HepG2 (cell line): Measurements from ENCODE around the gene FRMD4B. TPM values are rescaled to one million over a fixed set of nuclear protein-coding genes. Genes with fewer than 3 reads are reported as not detected.

ENCODE experiments used
- ATAC-seq: fragments of 200-7000 bp; cut with Tn5 transposase; 3 replicates; pipeline ENCODE4 v1.9.1; 2020; ENCODE audit warnings: mild to moderate bottlenecking, moderate library complexity
- BruUV-seq: library from RNA; stranded (reverse); fragments of 400-500 nt; replicated peaks from 2 replicates; lab custom pipeline; 2021; lab: Mats Ljungman, UMichigan
- CTCF ChIA-PET: fragments of 300-600 bp; formaldehyde crosslinking; extraction: SDS; loops from one replicate; lab custom pipeline; 2021; ENCODE audit warnings: low total read pairs, inconsistent platforms, low intra/inter-chr PET ratio; lab: Yijun Ruan, JAX
- POLR2A ChIA-PET: fragments of 350-600 bp; sonication (Branson Sonifier 250); formaldehyde crosslinking; loops from one replicate; lab custom pipeline; 2020; ENCODE audit warnings: antibody characterized with exemption, inconsistent platforms; lab: Yijun Ruan, JAX
- DNase-seq: peaks from one replicate; pipeline ENCODE4 v3.0.0-alpha.2; 2015; ENCODE audit warnings: low spot score
- FAIRE-seq: peaks from 3 replicates; lab custom pipeline; 2011; peaks lifted over from hg19 to GRCh38; lab: Jason Lieb, UNC
- H2AFZ ChIP-seq: one replicate; pipeline ENCODE4 v1.6.1; 2011; ENCODE audit warnings: low read length, inconsistent platforms
- H3K27ac ChIP-seq: fragments of 300-600 bp; 3 replicates; pipeline ENCODE4 v1.8.0; 2011; ENCODE audit warnings: mixed run types, mild to moderate bottlenecking, mixed read lengths, low read length, inconsistent platforms; ENCODE audit not compliant: insufficient read depth; ENCODE audit errors: extremely low read length
- H3K27me3 ChIP-seq, 2 experiments: fragments of 200-600 bp in 1 of 2; 2 replicates in 1 of 2; 3 replicates in 1 of 2; pipeline versions ENCODE4 v1.6.0 to v1.8.0; 2011; ENCODE audit warnings: low read length in 2 of 2, mild to moderate bottlenecking in 2 of 2, moderate library complexity in 2 of 2, inconsistent platforms in 1 of 2; ENCODE audit not compliant: insufficient read depth in 2 of 2, control insufficient read depth in 1 of 2
- H3K36me3 ChIP-seq, 2 experiments: fragments of 200-600 bp in 1 of 2; replicated peaks in 1 of 2; 2 replicates in 1 of 2; 3 replicates in 1 of 2; pipeline versions ENCODE4 v1.5.1 to v1.8.0; 2011; ENCODE audit warnings: low read length in 2 of 2, inconsistent platforms in 1 of 2; ENCODE audit not compliant: insufficient read depth in 2 of 2, control insufficient read depth in 1 of 2
- H3K4me1 ChIP-seq: 2 replicates; pipeline ENCODE4 v1.5.1; 2012; ENCODE audit warnings: low read length, inconsistent platforms; ENCODE audit not compliant: insufficient read depth
- H3K4me2 ChIP-seq: 2 replicates; pipeline ENCODE4 v1.6.0; 2011; ENCODE audit warnings: low read depth, low read length, inconsistent platforms
- H3K4me3 ChIP-seq, 3 experiments: fragments of 200-600 bp in 1 of 3; sonication (generic), shearing (Covaris generic) in 1 of 3; replicated peaks in 1 of 3; 2 replicates each; pipeline ENCODE4 v1.5.1; 2011 to 2016; ENCODE audit warnings: low read length in 3 of 3, inconsistent platforms in 2 of 3, low read depth in 2 of 3, mild to moderate bottlenecking in 2 of 3, control low read depth in 1 of 3, mixed read lengths in 1 of 3; ENCODE audit not compliant: insufficient read depth in 1 of 3
- H3K79me2 ChIP-seq: one replicate; pipeline ENCODE4 v1.6.1; 2011; ENCODE audit warnings: low read length, inconsistent platforms; ENCODE audit not compliant: insufficient read depth
- H3K9ac ChIP-seq: 2 replicates; pipeline ENCODE4 v1.6.0; 2011; ENCODE audit warnings: mild to moderate bottlenecking, low read depth, low read length, inconsistent platforms; ENCODE audit not compliant: insufficient read depth
- H3K9me3 ChIP-seq: 2 replicates; pipeline ENCODE4 v1.5.1; 2012; ENCODE audit warnings: mild to moderate bottlenecking, low read length
- H4K20me1 ChIP-seq: 2 replicates; pipeline ENCODE4 v1.6.0; 2011; ENCODE audit warnings: inconsistent platforms, mild to moderate bottlenecking, low read length, moderate library complexity; ENCODE audit not compliant: insufficient read depth
- ARID3A ChIP-seq: IDR thresholded peaks from 2 replicates; pipeline ENCODE4 v1.6.1; 2012; ENCODE audit warnings: low read depth, low read length, improper control_type of control experiment
- ARNT ChIP-seq: fragments of 450-650 bp; IDR thresholded peaks from 2 replicates; pipeline ENCODE4 v1.6.1; 2017
- KDM2A ChIP-seq: sonication (generic); formaldehyde crosslinking; IDR thresholded peaks from 2 replicates; pipeline ENCODE4 v1.4.0; 2020; ENCODE audit warnings: low read depth, missing genetic modification reagents, borderline replicate concordance
- SATB2 ChIP-seq: sonication (generic); formaldehyde crosslinking; IDR thresholded peaks from 2 replicates; pipeline ENCODE4 v1.5.0; 2020; ENCODE audit warnings: missing genetic modification reagents
- SRSF4 ChIP-seq: fragments of 200-400 bp; formaldehyde crosslinking; IDR thresholded peaks from one replicate; pipeline ENCODE4 v1.6.1; 2018; ENCODE audit warnings: mild to moderate bottlenecking, low read depth, low read length, moderate library complexity; ENCODE audit not compliant: poor library complexity, severe bottlenecking
- TRIM24 ChIP-seq: sonication (generic); formaldehyde crosslinking; IDR thresholded peaks from 2 replicates; pipeline ENCODE4 v1.8.0; 2022; ENCODE audit warnings: mild to moderate bottlenecking, missing genetic modification reagents
- ZNF639 ChIP-seq: conservative IDR thresholded peaks from 2 replicates; pipeline ENCODE4 v1.6.1; 2018; ENCODE audit warnings: missing genetic modification reagents
- ZNF670 ChIP-seq: sonication (generic); formaldehyde crosslinking; IDR thresholded peaks from 2 replicates; pipeline ENCODE4 v1.8.0; 2022; ENCODE audit warnings: mild to moderate bottlenecking, missing genetic modification reagents, borderline replicate concordance
- ZNF879 ChIP-seq: sonication (generic); formaldehyde crosslinking; IDR thresholded peaks from 2 replicates; pipeline ENCODE4 v1.8.1; 2023; ENCODE audit warnings: missing genetic modification reagents
- WGBS: methylation state at CpG from one replicate; pipeline ENCODE4 v1.1.6; 2017; ENCODE audit warnings: low lambda C conversion rate; 5-methylcytosine and 5-hydroxymethylcytosine counted together
- in situ Hi-C: cut with HindIII; loops from 2 replicates; pipeline ENCODE4 v1.10.0; 2017; ENCODE audit warnings: low pct_unique_long_range_greater_than_20kb; ENCODE audit not compliant: extremely low pct_ligation_motif_present
- intact Hi-C: fragments of 100-400 bp; cut with micrococcal nuclease; formaldehyde crosslinking; loops from one replicate; pipeline ENCODE4 v1.10.0; 2022; ENCODE audit not compliant: unreplicated experiment
- polyA plus RNA-seq, 8 experiments: library from polyadenylated mRNA; depleted of rRNA in 3 of 8; stranded (reverse) in 7 of 8; unstranded in 1 of 8; fragments of >200 nt; fragmentation: Illumina TruSeq in 4 of 8; extraction: Trizol in 4 of 8; gene quantifications; 2 replicates each; pipeline versions ENCODE4 v1.2.1 to v1.2.3, GENCODE V29; 2011 to 2016; ENCODE audit warnings: low read depth in 4 of 8, missing spikeins in 1 of 8, mixed read lengths in 1 of 8; ENCODE audit not compliant: insufficient read depth in 1 of 8
- total RNA-seq, 5 experiments: library from RNA; depleted of rRNA; stranded (reverse); fragments of >200 nt; fragmentation: Illumina TruSeq; extraction: Trizol; gene quantifications; 2 replicates each; pipeline ENCODE4 v1.2.3, GENCODE V29; 2016; ENCODE audit warnings: low read depth in 1 of 5
- TF ChIP-seq, protein P1 (sequence below): sonication (generic); formaldehyde crosslinking; IDR thresholded peaks from 2 replicates; pipeline ENCODE4 v1.4.0; 2020; ENCODE audit warnings: low read depth, mild to moderate bottlenecking, missing genetic modification reagents
- TF ChIP-seq, protein P2 (sequence below): sonication (generic); formaldehyde crosslinking; conservative IDR thresholded peaks from 2 replicates; pipeline ENCODE4 v1.4.0; 2020; ENCODE audit warnings: missing genetic modification reagents
- TF ChIP-seq, protein P3 (sequence below): IDR thresholded peaks from 2 replicates; pipeline ENCODE4 v1.6.1; 2018; ENCODE audit warnings: missing genetic modification reagents

FRMD4B gene
- total and polyA plus RNA-seq, 2 of the 13 experiments (the other 11 are each of a cell fraction or from before 2014, with no cell fraction given): 3.0 to 3.3 TPM

DNA sequence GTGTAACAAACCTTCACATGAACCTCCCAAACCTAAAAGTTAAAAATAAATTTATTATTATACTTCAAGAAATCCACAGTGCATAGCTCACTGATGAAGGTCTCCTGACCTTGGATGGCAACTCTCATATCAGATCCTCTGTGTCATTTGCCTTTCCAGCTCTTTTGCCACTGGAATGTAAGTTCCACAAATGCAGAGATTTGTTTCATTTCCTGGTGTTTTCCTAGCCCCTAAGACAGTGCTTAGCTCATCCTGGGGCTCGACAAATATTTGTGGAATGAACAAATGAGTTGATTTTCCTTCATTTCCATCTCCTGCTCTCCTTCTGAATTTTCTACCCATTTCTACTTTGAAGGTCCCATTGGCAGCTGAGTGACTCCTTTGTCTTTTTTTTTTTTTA, 56.0 kb downstream of the FRMD4B start:
- Histone ChIP-seq H3K4me1 (no peaks in the 10 kb centered on the region), H3K79me2 (no peaks in the 10 kb centered on the region), H3K9ac (no peak overlapping the region), H3K9me3 (no peaks in the 10 kb centered on the region), H3K4me2 (no peak overlapping the region), H3K27ac (no peak overlapping the region), H2AFZ (no peak overlapping the region), H3K36me3 (no peaks in the 10 kb centered on the region), H3K4me3 (no peak overlapping the region), H4K20me1 (no peaks in the 10 kb centered on the region), H3K27me3 (no peaks in the 10 kb centered on the region)
- no TSS peak for BruUV-seq
- ChIA-PET CTCF (no interaction called here), POLR2A (no interaction called here)
- in situ Hi-C loops: no loop called here
- ATAC-seq: no peak
- no peak for FAIRE-seq
- TF ChIP-seq, protein P1, sequence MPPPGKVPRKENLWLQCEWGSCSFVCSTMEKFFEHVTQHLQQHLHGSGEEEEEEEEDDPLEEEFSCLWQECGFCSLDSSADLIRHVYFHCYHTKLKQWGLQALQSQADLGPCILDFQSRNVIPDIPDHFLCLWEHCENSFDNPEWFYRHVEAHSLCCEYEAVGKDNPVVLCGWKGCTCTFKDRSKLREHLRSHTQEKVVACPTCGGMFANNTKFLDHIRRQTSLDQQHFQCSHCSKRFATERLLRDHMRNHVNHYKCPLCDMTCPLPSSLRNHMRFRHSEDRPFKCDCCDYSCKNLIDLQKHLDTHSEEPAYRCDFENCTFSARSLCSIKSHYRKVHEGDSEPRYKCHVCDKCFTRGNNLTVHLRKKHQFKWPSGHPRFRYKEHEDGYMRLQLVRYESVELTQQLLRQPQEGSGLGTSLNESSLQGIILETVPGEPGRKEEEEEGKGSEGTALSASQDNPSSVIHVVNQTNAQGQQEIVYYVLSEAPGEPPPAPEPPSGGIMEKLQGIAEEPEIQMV (CRISPR knock-in tag): no peak
- TF ChIP-seq KDM2A (CRISPR knock-in tag) (no peak), ZNF639 (CRISPR knock-in tag) (no peak)
- no peak for DNase-seq
- intact Hi-C loops: no loop called here
- 0% methylated on average over 1 of the region's 1 CpG for WGBS

DNA sequence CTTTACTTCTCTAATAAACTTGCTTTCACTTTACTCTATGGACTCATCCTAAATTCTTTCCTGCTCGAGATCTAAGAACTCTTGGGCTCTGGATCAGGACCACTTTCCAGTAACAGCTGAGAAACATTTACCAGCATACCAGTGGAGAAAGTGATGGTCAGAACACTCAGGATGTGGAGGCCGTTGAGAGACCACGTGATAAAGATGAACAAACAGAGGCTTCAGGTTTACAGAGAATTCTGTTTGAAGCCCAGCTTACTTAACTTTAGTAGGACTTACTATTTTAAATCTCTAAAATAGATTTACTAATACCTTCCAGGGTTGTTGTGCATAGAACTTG, 57.0 kb downstream of the FRMD4B start:
- no peaks in the 10 kb centered on the region for H3K9me3 ChIP-seq
- H3K36me3 ChIP-seq: no peaks in the 10 kb centered on the region
- in situ Hi-C loops (no loop called here), intact Hi-C loops (no loop called here)
- no peaks in the 10 kb centered on the region for H3K4me1 ChIP-seq
- no peak overlapping the region for H3K9ac ChIP-seq
- WGBS: 4% methylated on average over 3 of the region's 3 CpGs
- FAIRE-seq: no peak
- no peak overlapping the region for H3K4me2 ChIP-seq
- H3K4me3 ChIP-seq: no peak overlapping the region
- H3K27ac ChIP-seq: no peak overlapping the region
- H3K79me2 ChIP-seq: no peaks in the 10 kb centered on the region
- no TSS peak for BruUV-seq
- H3K27me3 ChIP-seq: no peaks in the 10 kb centered on the region; a peak in 1 of 5 replicates
- DNase-seq: no peak
- H4K20me1 ChIP-seq: no peaks in the 10 kb centered on the region
- CTCF ChIA-PET: no interaction called here
- no peak for ATAC-seq
- POLR2A ChIA-PET: no interaction called here
- no peak overlapping the region for H2AFZ ChIP-seq
- TF ChIP-seq SATB2 (CRISPR knock-in tag) (no peak), ARID3A (no peak), TRIM24 (CRISPR knock-in tag) (no peak), ZNF670 (CRISPR knock-in tag) (no peak), ZNF879 (no peak), SRSF4 (no peak), ARNT (no peak)
- TF ChIP-seq, protein P2, sequence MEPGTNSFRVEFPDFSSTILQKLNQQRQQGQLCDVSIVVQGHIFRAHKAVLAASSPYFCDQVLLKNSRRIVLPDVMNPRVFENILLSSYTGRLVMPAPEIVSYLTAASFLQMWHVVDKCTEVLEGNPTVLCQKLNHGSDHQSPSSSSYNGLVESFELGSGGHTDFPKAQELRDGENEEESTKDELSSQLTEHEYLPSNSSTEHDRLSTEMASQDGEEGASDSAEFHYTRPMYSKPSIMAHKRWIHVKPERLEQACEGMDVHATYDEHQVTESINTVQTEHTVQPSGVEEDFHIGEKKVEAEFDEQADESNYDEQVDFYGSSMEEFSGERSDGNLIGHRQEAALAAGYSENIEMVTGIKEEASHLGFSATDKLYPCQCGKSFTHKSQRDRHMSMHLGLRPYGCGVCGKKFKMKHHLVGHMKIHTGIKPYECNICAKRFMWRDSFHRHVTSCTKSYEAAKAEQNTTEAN: no peak
- TF ChIP-seq, protein P3, sequence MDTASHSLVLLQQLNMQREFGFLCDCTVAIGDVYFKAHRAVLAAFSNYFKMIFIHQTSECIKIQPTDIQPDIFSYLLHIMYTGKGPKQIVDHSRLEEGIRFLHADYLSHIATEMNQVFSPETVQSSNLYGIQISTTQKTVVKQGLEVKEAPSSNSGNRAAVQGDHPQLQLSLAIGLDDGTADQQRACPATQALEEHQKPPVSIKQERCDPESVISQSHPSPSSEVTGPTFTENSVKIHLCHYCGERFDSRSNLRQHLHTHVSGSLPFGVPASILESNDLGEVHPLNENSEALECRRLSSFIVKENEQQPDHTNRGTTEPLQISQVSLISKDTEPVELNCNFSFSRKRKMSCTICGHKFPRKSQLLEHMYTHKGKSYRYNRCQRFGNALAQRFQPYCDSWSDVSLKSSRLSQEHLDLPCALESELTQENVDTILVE: no peak
